ENCODE data around the gene FRAT1.

Gene FRAT1

GRCh38 chr10:97311111-97311626, 7.9 kb upstream of the FRAT1 start:
- no peak overlapping the region for H3K9ac ChIP-seq (ENCODE audit: low read length in 2 of 2)
- no peaks in the 10 kb centered on the region for H3K36me3 ChIP-seq (ENCODE audit: control insufficient read depth in 2 of 2, insufficient read depth in 2 of 2, low read length in 2 of 2)
- no peaks in the 10 kb centered on the region for H3K4me1 ChIP-seq (ENCODE audit: control insufficient read depth, insufficient read depth, low read length)
- no peak overlapping the region for H3K4me3 ChIP-seq (ENCODE audit: low read length in 2 of 2)
- H3K27ac ChIP-seq (ENCODE audit: low read length): no peak overlapping the region
- H3K27me3 ChIP-seq (ENCODE audit: control insufficient read depth in 1 of 2, insufficient read depth in 2 of 2, low read length in 2 of 2): no peaks in the 10 kb centered on the region
- no peaks in the 10 kb centered on the region for H3K9me3 ChIP-seq (ENCODE audit: control insufficient read depth in 2 of 2, low read length in 2 of 2)

DNA sequence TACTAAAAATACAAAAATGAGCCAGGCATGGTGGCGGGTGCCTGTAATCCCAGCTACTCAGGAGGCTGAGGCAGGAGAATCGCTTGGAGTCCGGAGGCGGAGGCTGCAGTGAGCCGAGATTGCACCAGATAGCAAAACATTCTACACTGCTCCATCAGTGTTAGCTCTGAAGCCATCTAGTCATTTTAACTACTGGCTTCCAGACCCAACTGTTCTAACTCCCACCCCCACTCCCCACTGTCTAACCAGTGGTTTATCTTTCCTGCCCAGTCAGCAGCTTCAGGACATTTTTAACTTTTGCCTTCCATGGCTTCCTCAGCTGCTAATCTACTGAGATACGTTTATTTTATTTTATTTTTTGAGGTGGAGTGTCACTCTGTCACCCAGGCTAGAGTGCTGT, 6.2 kb upstream of the FRAT1 start:
- Histone ChIP-seq H3K9ac (ENCODE audit: low read length in 2 of 2) (no peak overlapping the region), H3K27ac (ENCODE audit: low read length) (no peak overlapping the region), H3K4me1 (ENCODE audit: control insufficient read depth, insufficient read depth, low read length) (no peaks in the 10 kb centered on the region), H3K36me3 (ENCODE audit: control insufficient read depth in 2 of 2, insufficient read depth in 2 of 2, low read length in 2 of 2) (no peaks in the 10 kb centered on the region), H3K27me3 (ENCODE audit: control insufficient read depth in 1 of 2, insufficient read depth in 2 of 2, low read length in 2 of 2) (no peaks in the 10 kb centered on the region), H3K4me3 (ENCODE audit: low read length in 2 of 2) (no peak overlapping the region), H3K9me3 (ENCODE audit: control insufficient read depth in 2 of 2, low read length in 2 of 2) (no peaks in the 10 kb centered on the region)

GRCh38 chr10:97314671-97315070, 4.4 kb upstream of the FRAT1 start:
- no peak overlapping the region for H3K27ac ChIP-seq (ENCODE audit: low read length)

DNA sequence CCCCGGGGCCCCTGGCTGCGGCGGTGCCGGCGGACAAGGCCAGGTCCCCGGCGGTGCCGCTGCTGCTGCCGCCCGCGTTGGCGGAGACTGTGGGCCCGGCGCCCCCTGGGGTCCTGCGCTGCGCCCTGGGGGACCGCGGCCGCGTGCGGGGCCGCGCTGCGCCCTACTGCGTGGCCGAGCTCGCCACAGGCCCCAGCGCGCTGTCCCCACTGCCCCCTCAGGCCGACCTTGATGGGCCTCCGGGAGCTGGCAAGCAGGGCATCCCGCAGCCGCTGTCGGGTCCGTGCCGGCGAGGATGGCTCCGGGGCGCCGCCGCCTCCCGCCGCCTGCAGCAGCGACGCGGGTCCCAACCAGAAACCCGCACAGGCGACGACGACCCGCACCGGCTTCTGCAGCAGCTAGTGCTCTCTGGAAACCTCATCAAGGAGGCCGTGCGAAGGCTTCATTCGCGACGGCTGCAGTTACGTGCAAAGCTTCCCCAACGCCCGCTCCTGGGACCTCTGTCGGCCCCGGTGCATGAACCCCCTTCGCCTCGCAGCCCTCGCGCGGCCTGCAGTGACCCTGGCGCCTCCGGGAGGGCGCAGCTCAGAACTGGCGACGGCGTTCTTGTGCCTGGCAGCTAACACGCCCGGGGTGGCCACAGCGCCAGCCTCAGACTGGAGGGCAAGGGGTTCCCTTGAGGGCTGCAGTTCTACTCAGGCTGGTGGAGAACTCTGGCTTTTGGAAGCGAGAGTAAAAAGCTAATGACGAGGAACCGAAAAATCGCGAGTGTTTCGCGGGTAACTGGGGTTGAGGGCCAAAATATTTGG, 804 bp downstream of the FRAT1 start:
- Histone ChIP-seq H3K27ac (ENCODE audit: low read length) (no peak overlapping the region), H3K9ac (ENCODE audit: low read length in 2 of 2) (peak overlapping the region; percentile 51 to 87), H3K36me3 (ENCODE audit: control insufficient read depth in 2 of 2, insufficient read depth in 2 of 2, low read length in 2 of 2) (no peaks in the 10 kb centered on the region), H3K27me3 (ENCODE audit: control insufficient read depth in 1 of 2, insufficient read depth in 2 of 2, low read length in 2 of 2) (no peaks in the 10 kb centered on the region), H3K4me1 (ENCODE audit: control insufficient read depth, insufficient read depth, low read length) (peaks cover 28% of the 10 kb centered on the region), H3K9me3 (ENCODE audit: control insufficient read depth in 2 of 2, low read length in 2 of 2) (no peaks in the 10 kb centered on the region), H3K4me3 (ENCODE audit: low read length in 2 of 2) (peak overlapping the region; percentile 10 to 86)

More at GRCh38 chr10:97314671-97315070, 4.4 kb upstream of the FRAT1 start:
- Histone ChIP-seq H3K27me3 (ENCODE audit: control insufficient read depth in 1 of 2, insufficient read depth in 2 of 2, low read length in 2 of 2) (no peaks in the 10 kb centered on the region), H3K4me3 (ENCODE audit: low read length in 2 of 2) (no peak overlapping the region), H3K9ac (ENCODE audit: low read length in 2 of 2) (no peak overlapping the region), H3K4me1 (ENCODE audit: control insufficient read depth, insufficient read depth, low read length) (peaks cover 4% of the 10 kb centered on the region), H3K36me3 (ENCODE audit: control insufficient read depth in 2 of 2, insufficient read depth in 2 of 2, low read length in 2 of 2) (no peaks in the 10 kb centered on the region), H3K9me3 (ENCODE audit: control insufficient read depth in 2 of 2, low read length in 2 of 2) (no peaks in the 10 kb centered on the region)

GRCh38 chr10:97320480-97321031, 1.5 kb downstream of the FRAT1 start:
- no peaks in the 10 kb centered on the region for H3K9me3 ChIP-seq (ENCODE audit: control insufficient read depth in 2 of 2, low read length in 2 of 2)
- no peaks in the 10 kb centered on the region for H3K27me3 ChIP-seq (ENCODE audit: control insufficient read depth in 1 of 2, insufficient read depth in 2 of 2, low read length in 2 of 2)
- peak overlapping the region; percentile 10 to 86 for H3K4me3 ChIP-seq (ENCODE audit: low read length in 2 of 2)
- H3K4me1 ChIP-seq (ENCODE audit: control insufficient read depth, insufficient read depth, low read length): peaks cover 28% of the 10 kb centered on the region
- H3K36me3 ChIP-seq (ENCODE audit: control insufficient read depth in 2 of 2, insufficient read depth in 2 of 2, low read length in 2 of 2): no peaks in the 10 kb centered on the region
- peak overlapping the region; percentile 51 to 87 for H3K9ac ChIP-seq (ENCODE audit: low read length in 2 of 2)
- H3K27ac ChIP-seq (ENCODE audit: low read length): no peak overlapping the region

- H3K27me3 ChIP-seq (ENCODE audit: control insufficient read depth in 1 of 2, insufficient read depth in 2 of 2, low read length in 2 of 2): no peaks in the 10 kb centered on the region
- H3K9me3 ChIP-seq (ENCODE audit: control insufficient read depth in 2 of 2, low read length in 2 of 2): no peaks in the 10 kb centered on the region
- H3K4me1 ChIP-seq (ENCODE audit: control insufficient read depth, insufficient read depth, low read length): peaks cover 28% of the 10 kb centered on the region
- H3K36me3 ChIP-seq (ENCODE audit: control insufficient read depth in 2 of 2, insufficient read depth in 2 of 2, low read length in 2 of 2): no peaks in the 10 kb centered on the region
- peak overlapping the region in 1 of 2 donors; percentile 87 for H3K9ac ChIP-seq (ENCODE audit: low read length in 2 of 2)
- peak overlapping the region; percentile 10 to 86 for H3K4me3 ChIP-seq (ENCODE audit: low read length in 2 of 2)
- H3K27ac ChIP-seq (ENCODE audit: low read length): no peak overlapping the region
These were observed 2.1 kb downstream of the FRAT1 start for GRCh38 chr10:97321032-97321803.

DNA sequence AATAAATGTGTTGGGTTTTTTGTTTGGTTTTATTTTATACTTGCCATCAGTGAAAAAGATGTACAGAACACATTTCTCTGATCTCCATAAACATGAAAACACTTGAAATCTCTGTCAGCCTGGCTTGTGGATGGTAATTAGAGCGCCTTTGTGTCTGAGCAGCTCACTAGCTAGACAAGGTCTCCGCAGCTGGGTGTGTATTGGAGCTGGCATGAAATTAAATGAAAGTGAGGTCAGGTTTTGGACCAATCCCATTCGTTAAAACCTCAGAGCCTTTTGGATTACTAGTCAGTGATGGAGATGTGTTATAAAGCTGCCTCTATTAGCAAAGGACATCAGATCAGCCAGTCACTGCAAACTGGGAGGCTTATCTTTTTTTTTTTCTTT, 2.7 kb downstream of the FRAT1 start:
- Histone ChIP-seq H3K9me3 (ENCODE audit: control insufficient read depth in 2 of 2, low read length in 2 of 2) (no peaks in the 10 kb centered on the region), H3K27me3 (ENCODE audit: control insufficient read depth in 1 of 2, insufficient read depth in 2 of 2, low read length in 2 of 2) (no peaks in the 10 kb centered on the region), H3K36me3 (ENCODE audit: control insufficient read depth in 2 of 2, insufficient read depth in 2 of 2, low read length in 2 of 2) (no peaks in the 10 kb centered on the region), H3K27ac (ENCODE audit: low read length) (no peak overlapping the region), H3K9ac (ENCODE audit: low read length in 2 of 2) (peak overlapping the region in 1 of 2 donors; percentile 13), H3K4me3 (ENCODE audit: low read length in 2 of 2) (no peak overlapping the region), H3K4me1 (ENCODE audit: control insufficient read depth, insufficient read depth, low read length) (peaks cover 28% of the 10 kb centered on the region)

GRCh38 chr10:97323501-97323900, 4.4 kb downstream of the FRAT1 start:
- Histone ChIP-seq H3K27me3 (ENCODE audit: control insufficient read depth in 1 of 2, insufficient read depth in 2 of 2, low read length in 2 of 2) (no peaks in the 10 kb centered on the region), H3K9ac (ENCODE audit: low read length in 2 of 2) (no peak overlapping the region), H3K27ac (ENCODE audit: low read length) (no peak overlapping the region), H3K4me3 (ENCODE audit: low read length in 2 of 2) (no peak overlapping the region), H3K36me3 (ENCODE audit: control insufficient read depth in 2 of 2, insufficient read depth in 2 of 2, low read length in 2 of 2) (no peaks in the 10 kb centered on the region), H3K4me1 (ENCODE audit: control insufficient read depth, insufficient read depth, low read length) (peaks cover 26% of the 10 kb centered on the region), H3K9me3 (ENCODE audit: control insufficient read depth in 2 of 2, low read length in 2 of 2) (no peaks in the 10 kb centered on the region)

- no peaks in the 10 kb centered on the region for H3K27me3 ChIP-seq (ENCODE audit: control insufficient read depth in 1 of 2, insufficient read depth in 2 of 2, low read length in 2 of 2)
- H3K4me1 ChIP-seq (ENCODE audit: control insufficient read depth, insufficient read depth, low read length): peaks cover 13% of the 10 kb centered on the region
- no peak overlapping the region for H3K4me3 ChIP-seq (ENCODE audit: low read length in 2 of 2)
- no peak overlapping the region for H3K27ac ChIP-seq (ENCODE audit: low read length)
- peaks cover 3 to 7% of the 10 kb centered on the region in 2 donors for H3K36me3 ChIP-seq (ENCODE audit: control insufficient read depth in 2 of 2, insufficient read depth in 2 of 2, low read length in 2 of 2)
- no peaks in the 10 kb centered on the region for H3K9me3 ChIP-seq (ENCODE audit: control insufficient read depth in 2 of 2, low read length in 2 of 2)
- H3K9ac ChIP-seq (ENCODE audit: low read length in 2 of 2): no peak overlapping the region
These were observed 6.7 kb downstream of the FRAT1 start for GRCh38 chr10:97325754-97326153.

GRCh38 chr10:97327348-97328294, 8.6 kb downstream of the FRAT1 start:
- Histone ChIP-seq H3K4me1 (ENCODE audit: control insufficient read depth, insufficient read depth, low read length) (peaks cover 23% of the 10 kb centered on the region), H3K9ac (ENCODE audit: low read length in 2 of 2) (no peak overlapping the region), H3K9me3 (ENCODE audit: control insufficient read depth in 2 of 2, low read length in 2 of 2) (no peaks in the 10 kb centered on the region), H3K27ac (ENCODE audit: low read length) (no peak overlapping the region), H3K36me3 (ENCODE audit: control insufficient read depth in 2 of 2, insufficient read depth in 2 of 2, low read length in 2 of 2) (peaks cover 3 to 7% of the 10 kb centered on the region in 2 donors), H3K4me3 (ENCODE audit: low read length in 2 of 2) (no peak overlapping the region), H3K27me3 (ENCODE audit: control insufficient read depth in 1 of 2, insufficient read depth in 2 of 2, low read length in 2 of 2) (no peaks in the 10 kb centered on the region)
